Kidney (tissue), 2 donors: ENCODE measurements around the gene CPA5. TPM values are rescaled to one million over a fixed set of nuclear protein-coding genes. Genes with fewer than 3 reads are reported as not detected.

Experiments used
- polyA plus RNA-seq: library from polyadenylated mRNA; stranded (reverse); fragments of 350-450 nt; fragmentation: Illumina TruSeq; extraction: RNeasy Lipid Tissue Mini Kit (QIAGEN cat#74804); gene quantifications from one replicate; pipeline ENCODE4 v1.2.3, GENCODE V29; 2014; ENCODE audit warnings: low read depth, low replicate concordance; ENCODE audit not compliant: insufficient read depth
- total RNA-seq: library from RNA; stranded (reverse); fragmentation: NEBNext Ultra II Directional; extraction: Animal tissue kit (Norgen Biotek cat#: 25700); gene quantifications from one replicate; pipeline ENCODE4 v1.2.1, GENCODE V29; 2021
- donor health status: DM: yes; HTN: yes; CAD: no.

Gene CPA5
- total and polyA plus RNA-seq, 2 donors from 2014 or later = 0.54 to 1.1 TPM

Other genes starting within 250 kb of the CPA5 start
- 29.0 TPM for gene TMEM209, start 139.4 kb upstream of the CPA5 start, total RNA-seq
- 4.3 TPM for gene TMEM209, start 139.4 kb upstream of the CPA5 start, polyA plus RNA-seq
- gene SSMEM1, start 137.0 kb upstream of the CPA5 start, total RNA-seq = not detected
- not detected for gene SSMEM1, start 137.0 kb upstream of the CPA5 start, polyA plus RNA-seq
- not detected for gene CPA2, start 78.0 kb upstream of the CPA5 start, total RNA-seq
- not detected for gene CPA2, start 78.0 kb upstream of the CPA5 start, polyA plus RNA-seq
- 1.1 TPM for gene CPA4, start 51.7 kb upstream of the CPA5 start, total RNA-seq
- not detected for gene CPA4, start 51.7 kb upstream of the CPA5 start, polyA plus RNA-seq
- 0.50 TPM for gene CPA1, start 35.7 kb downstream of the CPA5 start, total RNA-seq
- 1.1 TPM for gene CPA1, start 35.7 kb downstream of the CPA5 start, polyA plus RNA-seq
- 12.7 TPM for gene CEP41, start 96.2 kb downstream of the CPA5 start, total RNA-seq
- 8.1 TPM for gene CEP41, start 96.2 kb downstream of the CPA5 start, polyA plus RNA-seq
- gene MEST, start 147.3 kb downstream of the CPA5 start, total RNA-seq = 31.0 TPM
- 23.6 TPM for gene MEST, start 147.3 kb downstream of the CPA5 start, polyA plus RNA-seq